ENCODE results near the gene RFTN1. TPM values are rescaled to one million over a fixed set of nuclear protein-coding genes. Genes with fewer than 3 reads are reported as not detected.

The RFTN1 gene
- total RNA-seq, 1 donor from 2014 or later, result 84.1 TPM

GRCh38 chr3:16286751-16287543 is 226.6 kb downstream of the RFTN1 start:
- no peak for TF ChIP-seq CTCF (IDR thresholded peaks at IDR 0.05)
- Mint-ChIP-seq H3K4me3 (ENCODE audit: unreplicated experiment) (no peak overlapping the region), H3K27me3 (ENCODE audit: unreplicated experiment) (no peaks in the 10 kb centered on the region), H3K27ac (ENCODE audit: unreplicated experiment) (no peak overlapping the region), H3K9me3 (ENCODE audit: unreplicated experiment) (no peaks in the 10 kb centered on the region), H3K36me3 (ENCODE audit: unreplicated experiment) (peaks cover 15% of the 10 kb centered on the region), H3K4me1 (ENCODE audit: unreplicated experiment) (peaks cover 26% of the 10 kb centered on the region)
- DNase-seq (ENCODE audit: extremely low spot score, unreplicated experiment), result no peak

GRCh38 chr3:16286161-16286560 is 227.3 kb downstream of the RFTN1 start:
- H3K27me3 Mint-ChIP-seq (ENCODE audit: unreplicated experiment), result no peaks in the 10 kb centered on the region
- H3K36me3 Mint-ChIP-seq (ENCODE audit: unreplicated experiment), result peaks cover 13% of the 10 kb centered on the region
- DNase-seq (ENCODE audit: extremely low spot score, unreplicated experiment), result no peak
- peaks cover 23% of the 10 kb centered on the region for H3K4me1 Mint-ChIP-seq (ENCODE audit: unreplicated experiment)
- TF ChIP-seq CTCF (IDR thresholded peaks at IDR 0.05), result no peak
- no peaks in the 10 kb centered on the region for H3K9me3 Mint-ChIP-seq (ENCODE audit: unreplicated experiment)
- no peak overlapping the region for H3K27ac Mint-ChIP-seq (ENCODE audit: unreplicated experiment)
- no peak overlapping the region for H3K4me3 Mint-ChIP-seq (ENCODE audit: unreplicated experiment)

GRCh38 chr3:16284633-16285032 is 228.9 kb downstream of the RFTN1 start:
- no peak overlapping the region for H3K4me3 Mint-ChIP-seq (ENCODE audit: unreplicated experiment)

GRCh38 chr3:16280671-16281070 is 232.8 kb downstream of the RFTN1 start:
- no peak overlapping the region for H3K4me3 Mint-ChIP-seq (ENCODE audit: unreplicated experiment)
- no peak for DNase-seq (ENCODE audit: extremely low spot score, unreplicated experiment)
- TF ChIP-seq CTCF (IDR thresholded peaks at IDR 0.05), result no peak
- H3K27me3 Mint-ChIP-seq (ENCODE audit: unreplicated experiment), result no peaks in the 10 kb centered on the region
- H3K36me3 Mint-ChIP-seq (ENCODE audit: unreplicated experiment), result peaks cover 19% of the 10 kb centered on the region
- no peak overlapping the region for H3K27ac Mint-ChIP-seq (ENCODE audit: unreplicated experiment)
- peaks cover 18% of the 10 kb centered on the region for H3K4me1 Mint-ChIP-seq (ENCODE audit: unreplicated experiment)
- H3K9me3 Mint-ChIP-seq (ENCODE audit: unreplicated experiment), result no peaks in the 10 kb centered on the region

More at GRCh38 chr3:16284633-16285032, 228.9 kb downstream of the RFTN1 start:
- TF ChIP-seq CTCF (IDR thresholded peaks at IDR 0.05), result no peak
- Mint-ChIP-seq H3K27me3 (ENCODE audit: unreplicated experiment) (no peaks in the 10 kb centered on the region), H3K4me1 (ENCODE audit: unreplicated experiment) (peaks cover 9% of the 10 kb centered on the region), H3K27ac (ENCODE audit: unreplicated experiment) (no peak overlapping the region), H3K36me3 (ENCODE audit: unreplicated experiment) (peaks cover 13% of the 10 kb centered on the region), H3K9me3 (ENCODE audit: unreplicated experiment) (no peaks in the 10 kb centered on the region)
- no peak for DNase-seq (ENCODE audit: extremely low spot score, unreplicated experiment)

GRCh38 chr3:16279010-16279801 is 234.3 kb downstream of the RFTN1 start:
- no peak for TF ChIP-seq CTCF (IDR thresholded peaks at IDR 0.05)
- peaks cover 18% of the 10 kb centered on the region for H3K4me1 Mint-ChIP-seq (ENCODE audit: unreplicated experiment)
- H3K36me3 Mint-ChIP-seq (ENCODE audit: unreplicated experiment), result peaks cover 11% of the 10 kb centered on the region
- no peak for DNase-seq (ENCODE audit: extremely low spot score, unreplicated experiment)
- H3K9me3 Mint-ChIP-seq (ENCODE audit: unreplicated experiment), result no peaks in the 10 kb centered on the region
- H3K27me3 Mint-ChIP-seq (ENCODE audit: unreplicated experiment), result no peaks in the 10 kb centered on the region
- H3K4me3 Mint-ChIP-seq (ENCODE audit: unreplicated experiment), result no peak overlapping the region
- no peak overlapping the region for H3K27ac Mint-ChIP-seq (ENCODE audit: unreplicated experiment)

Data from osteocyte (in vitro differentiated cells).